Esophagus squamous epithelium (tissue), 5 donors: Measurements from ENCODE around the gene SUCLA2. TPM values are rescaled to one million over a fixed set of nuclear protein-coding genes. Genes with fewer than 3 reads are reported as not detected.
"Not testable (repeated sequence)": the region's sequence is repeated elsewhere in the genome, so short reads cannot be mapped to it uniquely, and the experiment has no call there.

ENCODE experiments used
- DNase-seq: peaks from one replicate; lab custom pipeline; 2025; lab: John Stamatoyannopoulos, UW
- H3K27ac ChIP-seq, 4 donors: fragments of 200-600 bp; sonication (generic); one replicate each; pipeline ENCODE4 v1.5.1; 2016 to 2019; ENCODE audit warnings: mild to moderate bottlenecking in 1 of 4
- H3K27me3 ChIP-seq, 4 donors: fragments of 200-600 bp; sonication (generic); 1 replicate in 3 of 4; 2 replicates in 1 of 4; pipeline versions ENCODE4 v1.5.1 to v1.6.0; 2017 to 2021; ENCODE audit warnings: antibody characterized with exemption in 1 of 4
- H3K36me3 ChIP-seq, 3 donors: fragments of 200-600 bp; sonication (generic); one replicate each; pipeline ENCODE4 v1.5.1; 2016 to 2019
- H3K4me1 ChIP-seq, 3 donors: fragments of 200-600 bp; sonication (generic); one replicate each; pipeline ENCODE4 v1.5.1; 2017 to 2019
- H3K4me3 ChIP-seq, 4 donors: fragments of 200-600 bp; sonication (generic); 1 replicate in 3 of 4; 2 replicates in 1 of 4; pipeline ENCODE4 v1.5.1; 2016 to 2019; ENCODE audit warnings: mild to moderate bottlenecking in 2 of 4, moderate library complexity in 1 of 4
- H3K9me3 ChIP-seq, 3 donors: fragments of 200-600 bp; sonication (generic); one replicate each; pipeline ENCODE4 v1.5.1; 2016 to 2019
- POLR2A ChIP-seq, 4 donors: fragments of 450-650 bp; IDR thresholded peaks; one replicate each; pipeline ENCODE4 v1.6.1; 2017; ENCODE audit warnings: antibody characterized with exemption in 4 of 4, mild to moderate bottlenecking in 4 of 4, moderate library complexity in 3 of 4
- WGBS, 2 donors: methylation state at CpG; one replicate each; pipeline ENCODE4 v1.1.5; 2018; 5-methylcytosine and 5-hydroxymethylcytosine counted together
- intact Hi-C: fragments of 100-400 bp; cut with DNase I; formaldehyde crosslinking; loops from one replicate; pipeline ENCODE4 v1.15.0; 2022
- total RNA-seq, 4 donors: library from RNA; depleted of rRNA; stranded (reverse); fragments of >200 nt; gene quantifications; one replicate each; pipeline ENCODE4 v1.1.0, GENCODE V29; 2016
- TF ChIP-seq, protein P1 (sequence below), 6 experiments: fragments of 450-650 bp in 4 of 6; fragments of 200-600 bp in 2 of 6; sonication (generic) in 2 of 6; IDR thresholded peaks; one replicate each; pipeline ENCODE4 v1.5.1; 2016 to 2019; ENCODE audit warnings: antibody characterized with exemption in 6 of 6, mild to moderate bottlenecking in 4 of 6, moderate library complexity in 4 of 6
- donor health status: DM: yes; HTN: yes; CAD: no.

Gene SUCLA2
- total RNA-seq, 4 donors from 2014 or later, result 22.7 to 56.6 (median 47.4) TPM

DNA sequence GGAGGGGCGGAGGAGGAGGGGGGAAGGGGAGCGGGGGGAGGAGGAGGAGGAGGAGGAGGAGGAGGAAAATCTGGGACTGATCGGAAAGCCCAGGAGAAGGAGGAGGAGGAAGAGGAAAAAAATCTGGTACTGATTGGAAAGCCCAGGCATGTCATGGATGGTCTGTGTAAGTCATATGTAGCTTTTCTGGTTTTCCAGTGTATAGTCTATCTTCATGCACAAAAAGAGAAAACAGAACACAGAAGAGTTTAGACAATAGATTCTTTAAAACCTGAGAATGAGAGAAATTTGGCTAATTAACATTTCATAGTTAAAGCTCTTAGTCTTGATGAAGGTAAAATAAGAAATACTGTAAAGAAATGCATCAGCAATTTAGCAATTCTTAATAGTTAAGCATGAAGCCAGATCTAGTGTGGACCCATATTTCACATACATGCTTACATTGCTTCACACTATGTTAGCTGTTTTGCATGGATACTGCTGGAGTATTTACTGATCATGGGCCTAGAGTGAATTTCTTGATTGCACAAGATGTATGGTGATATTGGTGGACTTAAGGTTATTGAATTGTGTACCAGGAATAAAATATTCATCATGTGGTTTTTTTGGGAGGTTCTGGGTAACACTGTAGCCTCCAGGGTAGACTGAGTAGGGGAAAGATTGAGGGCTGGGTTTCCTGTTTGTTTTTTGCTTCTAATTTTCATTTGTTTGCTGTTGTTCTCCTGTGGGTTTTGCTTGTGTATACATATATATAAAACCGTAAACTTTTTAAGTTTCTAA, 41.4 kb downstream of the SUCLA2 start:
- Histone ChIP-seq H3K36me3 (peaks cover 0 to 96% (median 0%) of the 10 kb centered on the region in 3 donors), H3K9me3 (peaks cover 0 to 36% (median 3%) of the 10 kb centered on the region in 3 donors), H3K4me1 (no peaks in the 10 kb centered on the region), H3K27me3 (no peaks in the 10 kb centered on the region), H3K4me3 (no peak overlapping the region), H3K27ac (no peak overlapping the region)
- TF ChIP-seq, protein P1, sequence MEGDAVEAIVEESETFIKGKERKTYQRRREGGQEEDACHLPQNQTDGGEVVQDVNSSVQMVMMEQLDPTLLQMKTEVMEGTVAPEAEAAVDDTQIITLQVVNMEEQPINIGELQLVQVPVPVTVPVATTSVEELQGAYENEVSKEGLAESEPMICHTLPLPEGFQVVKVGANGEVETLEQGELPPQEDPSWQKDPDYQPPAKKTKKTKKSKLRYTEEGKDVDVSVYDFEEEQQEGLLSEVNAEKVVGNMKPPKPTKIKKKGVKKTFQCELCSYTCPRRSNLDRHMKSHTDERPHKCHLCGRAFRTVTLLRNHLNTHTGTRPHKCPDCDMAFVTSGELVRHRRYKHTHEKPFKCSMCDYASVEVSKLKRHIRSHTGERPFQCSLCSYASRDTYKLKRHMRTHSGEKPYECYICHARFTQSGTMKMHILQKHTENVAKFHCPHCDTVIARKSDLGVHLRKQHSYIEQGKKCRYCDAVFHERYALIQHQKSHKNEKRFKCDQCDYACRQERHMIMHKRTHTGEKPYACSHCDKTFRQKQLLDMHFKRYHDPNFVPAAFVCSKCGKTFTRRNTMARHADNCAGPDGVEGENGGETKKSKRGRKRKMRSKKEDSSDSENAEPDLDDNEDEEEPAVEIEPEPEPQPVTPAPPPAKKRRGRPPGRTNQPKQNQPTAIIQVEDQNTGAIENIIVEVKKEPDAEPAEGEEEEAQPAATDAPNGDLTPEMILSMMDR (IDR thresholded peaks at IDR 0.05), result no peak
- TF ChIP-seq POLR2A (IDR thresholded peaks at IDR 0.05), result no peak
- DNase-seq, result no peak
- WGBS, 2 donors, result 88 to 93% methylated on average over 4 of the region's 4 CpGs
- intact Hi-C loops, result no loop called here

DNA sequence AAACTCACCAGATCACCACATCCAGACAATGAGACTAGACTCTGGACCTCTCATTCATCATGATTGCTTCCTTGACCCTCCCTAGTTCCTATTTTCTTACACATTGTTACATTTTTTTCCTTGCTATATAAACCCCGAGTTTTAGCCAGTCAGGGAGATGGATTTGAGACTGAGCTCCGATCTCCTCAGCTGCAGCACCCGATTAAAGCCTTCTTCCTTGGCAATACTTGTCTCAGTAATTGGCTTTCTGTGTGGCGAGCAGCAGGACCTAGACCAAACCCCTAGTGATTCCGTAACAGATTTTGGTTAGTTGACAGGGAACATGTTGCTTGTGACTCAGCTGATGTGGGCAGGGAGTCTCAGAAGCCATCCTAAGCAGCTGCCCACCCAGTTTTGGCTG, 44.0 kb downstream of the SUCLA2 start:
- Histone ChIP-seq H3K4me1 (no peaks in the 10 kb centered on the region), H3K36me3 (peaks cover 0 to 95% (median 0%) of the 10 kb centered on the region in 3 donors), H3K27ac (no peak overlapping the region), H3K4me3 (no peak overlapping the region), H3K27me3 (no peaks in the 10 kb centered on the region), H3K9me3 (peaks cover 0 to 36% (median 3%) of the 10 kb centered on the region in 3 donors)
- DNase-seq, result no peak
- 91 to 94% methylated on average over 3 to 5 of the region's 5 CpGs for WGBS, 2 donors
- intact Hi-C loops, result no loop called here
- no peak for TF ChIP-seq POLR2A (IDR thresholded peaks at IDR 0.05)
- TF ChIP-seq, protein P1 (IDR thresholded peaks at IDR 0.05), result no peak

DNA sequence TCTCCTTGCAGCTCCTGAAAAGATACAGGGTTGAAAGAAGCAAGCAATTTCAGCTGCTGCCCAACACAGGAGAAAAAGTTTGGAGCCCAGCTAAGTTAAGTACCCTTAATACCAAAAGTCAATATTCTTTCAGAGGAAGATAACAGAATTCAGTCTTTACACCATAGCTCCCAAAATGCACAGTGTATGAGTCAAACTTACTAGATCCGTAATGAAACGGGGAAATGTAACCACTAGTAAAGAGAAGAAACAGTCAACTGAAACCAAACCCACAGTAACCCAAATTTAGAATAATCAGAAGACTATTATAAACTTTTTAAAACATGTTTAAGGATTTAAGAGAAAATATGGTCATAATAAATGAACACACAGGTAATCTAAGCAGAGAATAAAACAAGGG, 45.2 kb downstream of the SUCLA2 start:
- no peak for TF ChIP-seq POLR2A (IDR thresholded peaks at IDR 0.05)
- TF ChIP-seq, protein P1 (IDR thresholded peaks at IDR 0.05), result no peak
- H3K36me3 ChIP-seq, result peaks cover 0 to 94% (median 0%) of the 10 kb centered on the region in 3 donors
- 81 to 90% methylated on average over 2 of the region's 2 CpGs for WGBS, 2 donors
- DNase-seq, result no peak
- no peak overlapping the region for H3K4me3 ChIP-seq
- H3K4me1 ChIP-seq, result no peaks in the 10 kb centered on the region
- H3K9me3 ChIP-seq, result peaks cover 0 to 36% (median 3%) of the 10 kb centered on the region in 3 donors
- intact Hi-C loops, result no loop called here
- H3K27me3 ChIP-seq, result no peaks in the 10 kb centered on the region
- no peak overlapping the region for H3K27ac ChIP-seq

DNA sequence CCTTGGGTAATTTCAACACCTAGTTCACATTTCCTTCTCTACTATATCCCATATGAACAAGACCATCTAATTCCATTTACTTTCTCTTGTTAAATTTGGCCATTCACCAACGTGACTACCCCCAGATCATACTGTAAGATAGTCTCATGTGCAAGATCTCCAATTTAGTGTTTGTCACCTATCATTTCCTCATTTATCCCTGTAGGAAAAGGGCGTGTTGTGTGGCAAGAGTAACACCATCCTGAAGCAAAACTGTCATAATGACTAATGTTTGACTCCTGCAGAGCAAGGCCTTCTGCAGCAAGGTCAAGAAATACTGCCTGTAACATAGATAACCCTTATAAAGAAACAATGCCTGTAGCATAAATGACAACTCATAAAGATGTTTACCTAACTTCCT, 51.3 kb downstream of the SUCLA2 start:
- peaks cover 0 to 73% (median 0%) of the 10 kb centered on the region in 3 donors for H3K36me3 ChIP-seq
- H3K27me3 ChIP-seq, result no peaks in the 10 kb centered on the region
- H3K27ac ChIP-seq, result no peak overlapping the region
- DNase-seq, result no peak
- intact Hi-C loops, result no loop called here
- no peaks in the 10 kb centered on the region for H3K4me1 ChIP-seq
- no peaks in the 10 kb centered on the region for H3K9me3 ChIP-seq
- no peak overlapping the region for H3K4me3 ChIP-seq
- WGBS, 2 donors, result 88 to 91% methylated on average over 2 of the region's 2 CpGs
- TF ChIP-seq POLR2A (IDR thresholded peaks at IDR 0.05), result no peak
- TF ChIP-seq, protein P1 (IDR thresholded peaks at IDR 0.05), result no peak

DNA sequence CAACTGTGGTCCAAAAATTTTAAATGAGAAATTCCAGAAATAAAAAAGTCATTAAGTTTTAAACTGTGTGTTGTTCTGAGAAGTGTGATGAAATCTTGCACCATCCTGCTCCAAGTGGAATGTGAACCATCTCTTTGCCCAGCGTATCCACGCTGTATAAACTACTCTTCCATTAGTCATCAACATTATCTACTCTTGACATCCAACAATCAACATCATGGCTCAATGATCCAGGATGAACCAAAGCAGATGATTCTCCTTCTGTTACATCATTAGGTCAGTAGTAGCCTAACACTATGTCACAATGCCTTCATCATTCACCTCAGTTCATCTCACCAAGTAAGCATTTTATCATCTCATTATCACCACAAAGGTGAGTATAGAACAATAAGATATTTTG, 55.3 kb downstream of the SUCLA2 start:
- no peaks in the 10 kb centered on the region for H3K4me1 ChIP-seq
- intact Hi-C loops, result no loop called here
- H3K27ac ChIP-seq, result no peak overlapping the region
- TF ChIP-seq POLR2A (IDR thresholded peaks at IDR 0.05), result no peak
- TF ChIP-seq, protein P1 (IDR thresholded peaks at IDR 0.05), result no peak
- DNase-seq, result no peak
- WGBS, 2 donors, result 87 to 100% methylated on average over 2 of the region's 2 CpGs
- peaks cover 0 to 61% (median 0%) of the 10 kb centered on the region in 3 donors for H3K36me3 ChIP-seq
- no peaks in the 10 kb centered on the region for H3K27me3 ChIP-seq
- H3K9me3 ChIP-seq, result no peaks in the 10 kb centered on the region
- no peak overlapping the region for H3K4me3 ChIP-seq

DNA sequence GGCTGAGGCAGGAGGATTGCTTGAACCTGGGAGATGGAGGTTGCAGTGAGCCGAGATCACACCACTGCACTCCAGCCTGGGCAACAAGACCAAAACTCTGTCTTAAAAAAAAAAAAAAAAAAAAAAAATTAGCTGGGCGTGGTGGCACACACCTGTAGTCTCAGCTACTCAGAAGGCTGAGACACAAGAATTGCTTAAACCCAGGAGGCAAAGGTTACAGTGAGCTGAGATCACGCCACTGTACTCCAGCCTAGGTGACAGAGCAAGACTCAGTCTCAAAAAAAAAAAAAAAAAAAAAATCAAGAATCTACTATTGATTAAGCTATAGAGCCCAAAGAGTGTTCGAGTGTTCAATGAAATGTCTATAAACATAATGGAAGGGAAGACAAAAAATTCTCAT, 55.9 kb downstream of the SUCLA2 start:
- H3K4me3 ChIP-seq, H3K4me1 ChIP-seq, intact Hi-C loops, DNase-seq, H3K27me3 ChIP-seq, H3K27ac ChIP-seq, H3K9me3 ChIP-seq: not testable (repeated sequence)
- 93% methylated on average over 3 to 4 of the region's 4 CpGs for WGBS, 2 donors
- H3K36me3 ChIP-seq, result peaks cover 0 to 61% (median 0%) of the 10 kb centered on the region in 3 donors
